Smooth muscle cell (in vitro differentiated cells): ENCODE results near the gene FRMD8. TPM values are rescaled to one million over a fixed set of nuclear protein-coding genes. Genes with fewer than 3 reads are reported as not detected.

Experiments used
- DNase-seq: peaks from one replicate; lab custom pipeline; 2025; ENCODE audit not compliant: unreplicated experiment; lab: John Stamatoyannopoulos, UW
- H2AFZ ChIP-seq: fragments of 200-600 bp; sonication (generic); 2 replicates; pipeline ENCODE4 v1.6.0; 2016; ENCODE audit warnings: antibody characterized with exemption, low read depth, mild to moderate bottlenecking
- H3F3A ChIP-seq: fragments of 200-600 bp; sonication (generic); 2 replicates; pipeline ENCODE4 v1.6.0; 2017; ENCODE audit warnings: antibody characterized with exemption, low read depth
- H3K27ac ChIP-seq: fragments of 200-600 bp; sonication (generic); 2 replicates; pipeline ENCODE4 v1.5.1; 2016; ENCODE audit warnings: low read depth, mild to moderate bottlenecking
- H3K27me3 ChIP-seq: fragments of 200-600 bp; sonication (generic); 2 replicates; pipeline ENCODE4 v1.6.1; 2016; ENCODE audit warnings: low read depth, mild to moderate bottlenecking
- H3K36me3 ChIP-seq: fragments of 200-600 bp; sonication (generic); 2 replicates; pipeline ENCODE4 v1.5.1; 2016; ENCODE audit warnings: low read depth
- H3K4me1 ChIP-seq: fragments of 200-600 bp; sonication (generic); 2 replicates; pipeline ENCODE4 v1.5.1; 2016; ENCODE audit warnings: low read depth
- H3K4me2 ChIP-seq: fragments of 200-600 bp; sonication (generic); 2 replicates; pipeline ENCODE4 v1.6.0; 2016; ENCODE audit warnings: mild to moderate bottlenecking
- H3K4me3 ChIP-seq: fragments of 200-600 bp; sonication (generic); 2 replicates; pipeline ENCODE4 v1.5.1; 2016; ENCODE audit warnings: mild to moderate bottlenecking
- H3K79me2 ChIP-seq: fragments of 200-600 bp; sonication (generic); 2 replicates; pipeline ENCODE4 v1.6.0; 2016; ENCODE audit warnings: low read depth, mild to moderate bottlenecking
- H3K9ac ChIP-seq: fragments of 200-600 bp; sonication (generic); 2 replicates; pipeline ENCODE4 v1.6.0; 2016; ENCODE audit warnings: low read depth
- H3K9me3 ChIP-seq: fragments of 200-600 bp; sonication (generic); replicated peaks from 2 replicates; pipeline ENCODE4 v1.5.1; 2016; ENCODE audit warnings: low read depth
- H4K20me1 ChIP-seq: fragments of 200-600 bp; sonication (generic); 2 replicates; pipeline ENCODE4 v1.6.0; 2016; ENCODE audit warnings: low read depth
- WGBS: methylation state at CpG from one replicate; pipeline ENCODE4 v1.1.7; 2016; ENCODE audit warnings: low lambda C conversion rate; 5-methylcytosine and 5-hydroxymethylcytosine counted together
- polyA plus RNA-seq: library from polyadenylated mRNA; unstranded; fragments of >200 nt; fragmentation: Nextera tagmentation; extraction: Ambion mirVana; gene quantifications from 2 replicates; pipeline ENCODE4 v1.2.1, GENCODE V29; 2016
- total RNA-seq: library from RNA; depleted of rRNA; stranded (reverse); fragments of >200 nt; gene quantifications from 2 replicates; pipeline ENCODE4 v1.2.3, GENCODE V29; 2014
- TF ChIP-seq, protein P1 (sequence below): fragments of 200-600 bp; sonication (generic); IDR thresholded peaks from 2 replicates; pipeline ENCODE4 v1.5.1; 2017; ENCODE audit warnings: borderline replicate concordance, mild to moderate bottlenecking, antibody characterized with exemption; ENCODE audit not compliant: insufficient read depth, poor library complexity, severe bottlenecking

The FRMD8 gene
- total and polyA plus RNA-seq, 2 experiments from 2014 or later, result 16.7 to 37.8 TPM

DNA sequence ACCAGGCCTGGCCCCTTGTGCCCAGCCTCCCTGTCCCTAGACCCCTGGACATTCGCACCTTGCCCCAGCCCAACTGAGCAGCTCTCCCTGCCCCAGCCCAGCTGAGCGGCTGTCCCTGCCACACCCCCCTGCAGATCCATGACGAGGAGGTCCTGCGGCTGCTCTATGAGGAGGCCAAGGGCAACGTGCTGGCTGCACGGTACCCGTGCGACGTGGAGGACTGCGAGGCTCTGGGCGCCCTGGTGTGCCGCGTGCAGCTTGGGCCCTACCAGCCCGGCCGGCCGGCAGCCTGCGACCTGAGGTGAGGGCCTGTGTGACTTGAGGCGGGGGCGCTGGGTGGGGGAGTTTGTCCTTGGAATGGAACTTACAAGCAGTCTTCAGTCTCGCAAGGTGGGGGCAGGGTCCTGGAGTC lies 7.7 kb downstream of the FRMD8 start:
- H3K79me2 ChIP-seq, result peaks cover 43% of the 10 kb centered on the region

GRCh38 chr11:65395961-65396530 lies 9.6 kb downstream of the FRMD8 start:
- Histone ChIP-seq H3F3A (peaks cover 3% of the 10 kb centered on the region), H3K9me3 (no peaks in the 10 kb centered on the region), H3K4me3 (no peak overlapping the region), H3K27me3 (no peaks in the 10 kb centered on the region), H3K4me1 (peaks cover 3% of the 10 kb centered on the region), H2AFZ (no peak overlapping the region), H3K9ac (no peak overlapping the region), H3K4me2 (no peak overlapping the region), H4K20me1 (peaks cover 59% of the 10 kb centered on the region), H3K27ac (no peak overlapping the region), H3K79me2 (peaks cover 27% of the 10 kb centered on the region), H3K36me3 (no peaks in the 10 kb centered on the region)
- no peak for DNase-seq
- 97% methylated on average over 15 of the region's 15 CpGs for WGBS
- TF ChIP-seq, protein P1, sequence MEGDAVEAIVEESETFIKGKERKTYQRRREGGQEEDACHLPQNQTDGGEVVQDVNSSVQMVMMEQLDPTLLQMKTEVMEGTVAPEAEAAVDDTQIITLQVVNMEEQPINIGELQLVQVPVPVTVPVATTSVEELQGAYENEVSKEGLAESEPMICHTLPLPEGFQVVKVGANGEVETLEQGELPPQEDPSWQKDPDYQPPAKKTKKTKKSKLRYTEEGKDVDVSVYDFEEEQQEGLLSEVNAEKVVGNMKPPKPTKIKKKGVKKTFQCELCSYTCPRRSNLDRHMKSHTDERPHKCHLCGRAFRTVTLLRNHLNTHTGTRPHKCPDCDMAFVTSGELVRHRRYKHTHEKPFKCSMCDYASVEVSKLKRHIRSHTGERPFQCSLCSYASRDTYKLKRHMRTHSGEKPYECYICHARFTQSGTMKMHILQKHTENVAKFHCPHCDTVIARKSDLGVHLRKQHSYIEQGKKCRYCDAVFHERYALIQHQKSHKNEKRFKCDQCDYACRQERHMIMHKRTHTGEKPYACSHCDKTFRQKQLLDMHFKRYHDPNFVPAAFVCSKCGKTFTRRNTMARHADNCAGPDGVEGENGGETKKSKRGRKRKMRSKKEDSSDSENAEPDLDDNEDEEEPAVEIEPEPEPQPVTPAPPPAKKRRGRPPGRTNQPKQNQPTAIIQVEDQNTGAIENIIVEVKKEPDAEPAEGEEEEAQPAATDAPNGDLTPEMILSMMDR, result no peak

More for the DNA sequence above, 7.7 kb downstream of the FRMD8 start:
- peaks cover 12% of the 10 kb centered on the region for H3K4me1 ChIP-seq
- 96% methylated on average over 20 of the region's 20 CpGs for WGBS
- H3K27ac ChIP-seq, result no peak overlapping the region
- H3K9ac ChIP-seq, result no peak overlapping the region
- no peak overlapping the region for H2AFZ ChIP-seq
- H3K27me3 ChIP-seq, result no peaks in the 10 kb centered on the region
- H3K4me2 ChIP-seq, result no peak overlapping the region
- DNase-seq, result no peak
- H3K36me3 ChIP-seq, result no peaks in the 10 kb centered on the region
- H3K4me3 ChIP-seq, result no peak overlapping the region
- H4K20me1 ChIP-seq, result peaks cover 55% of the 10 kb centered on the region
- TF ChIP-seq, protein P1, result no peak
- H3F3A ChIP-seq, result peaks cover 11% of the 10 kb centered on the region
- no peaks in the 10 kb centered on the region for H3K9me3 ChIP-seq

DNA sequence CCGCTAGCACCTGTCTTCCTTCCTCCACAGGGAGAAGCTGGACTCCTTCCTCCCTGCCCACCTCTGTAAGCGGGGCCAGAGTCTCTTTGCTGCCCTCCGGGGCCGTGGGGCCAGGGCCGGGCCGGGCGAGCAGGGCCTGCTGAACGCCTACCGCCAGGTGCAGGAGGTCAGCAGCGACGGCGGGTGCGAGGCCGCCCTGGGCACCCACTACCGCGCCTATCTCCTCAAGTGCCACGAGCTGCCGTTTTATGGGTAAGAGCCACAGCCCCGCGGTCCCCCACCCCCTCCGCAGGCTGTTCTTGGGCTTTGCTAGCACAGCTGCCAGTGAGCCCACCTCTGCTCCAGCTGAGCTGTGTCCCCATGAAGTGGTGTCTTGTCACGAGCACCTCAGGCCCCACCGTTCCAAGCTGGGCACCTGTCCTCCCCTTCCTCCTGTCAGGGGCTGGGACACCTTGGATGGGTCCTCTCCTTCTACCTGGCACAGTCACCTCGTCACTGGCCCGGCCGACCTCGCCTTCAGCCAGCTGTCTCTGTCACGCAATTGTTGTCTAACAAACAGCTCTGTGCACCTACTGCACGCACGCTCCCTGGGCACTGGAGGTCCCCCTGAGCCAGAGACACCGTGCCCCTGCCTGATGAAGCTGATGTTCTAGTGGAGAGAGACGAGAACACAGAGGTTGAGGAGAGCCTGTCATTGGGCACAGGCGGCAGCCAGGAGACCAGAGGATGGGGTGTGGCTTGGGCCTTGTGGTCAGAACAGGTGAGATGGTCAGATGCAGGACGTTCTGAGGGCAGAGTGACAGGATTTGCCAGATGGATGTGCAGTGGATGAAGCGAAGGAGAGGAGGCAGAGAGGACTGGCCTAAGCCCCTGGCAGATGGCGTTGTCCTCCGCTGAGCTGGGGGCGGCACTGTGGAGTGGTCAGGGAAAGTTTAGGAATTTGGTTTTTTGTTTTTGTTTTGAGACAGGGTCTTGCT lies 10.6 kb downstream of the FRMD8 start:
- Histone ChIP-seq H3K4me3 (no peak overlapping the region), H3F3A (no peaks in the 10 kb centered on the region), H3K79me2 (peaks cover 17% of the 10 kb centered on the region), H3K4me1 (no peaks in the 10 kb centered on the region), H3K4me2 (no peak overlapping the region), H4K20me1 (peaks cover 51% of the 10 kb centered on the region), H2AFZ (no peak overlapping the region), H3K9me3 (no peaks in the 10 kb centered on the region), H3K36me3 (no peaks in the 10 kb centered on the region), H3K9ac (no peak overlapping the region), H3K27me3 (no peaks in the 10 kb centered on the region), H3K27ac (no peak overlapping the region)
- WGBS, result 97% methylated on average over 38 of the region's 38 CpGs
- TF ChIP-seq, protein P1, result no peak
- no peak for DNase-seq
